Measurements from ENCODE around the gene REC114. TPM values are rescaled to one million over a fixed set of nuclear protein-coding genes. Genes with fewer than 3 reads are reported as not detected.

The REC114 gene
- total and polyA plus RNA-seq, 2 of the 8 experiments (the other 6 are each of a cell fraction or from before 2014, with no cell fraction given): 0.12 TPM; not detected in 1

GRCh38 chr15:73568564-73569280 is 125.8 kb downstream of the REC114 start:
- H4K20me1 ChIP-seq (replicated peaks in 1 of 2; ENCODE audit: control insufficient read depth in 1 of 2, insufficient read depth in 2 of 2, low read length in 2 of 2): peaks cover 3 to 4% of the 10 kb centered on the region in 2 experiments
- POLR2A ChIA-PET (ENCODE audit: partially characterized antibody): interaction anchor here (0.6 kb wide), 1 partner anchor 12 kb away, joined by 4 read pairs; no protein-coding TSS in a partner anchor
- no peak for TF ChIP-seq SIX5 (IDR thresholded peaks at IDR 0.05; ENCODE audit: low read depth, low read length)
- no peak for TF ChIP-seq RNF2 (IDR thresholded peaks at IDR 0.05; ENCODE audit: borderline replicate concordance, low read depth, low read length, missing control alignments, poor library complexity, severe bottlenecking)
- TF ChIP-seq YY1 (IDR thresholded peaks at IDR 0.05; ENCODE audit: low read depth, low read length): no peak
- no peak for TF ChIP-seq CBX8 (IDR thresholded peaks at IDR 0.05; ENCODE audit: borderline replicate concordance, low read depth, low read length)
- TF ChIP-seq MAX (IDR thresholded peaks at IDR 0.05): no peak
- no peak for TF ChIP-seq EGR1 (IDR thresholded peaks at IDR 0.05; ENCODE audit: borderline replicate concordance, low read depth, low read length)
- TF ChIP-seq BACH1 (IDR thresholded peaks at IDR 0.05; ENCODE audit: low read length): no peak
- TF ChIP-seq GTF2F1 (IDR thresholded peaks at IDR 0.05; ENCODE audit: borderline replicate concordance, low read depth, low read length): no peak
- TF ChIP-seq HDAC2 (IDR thresholded peaks at IDR 0.05; ENCODE audit: borderline replicate concordance in 1 of 2, low read depth in 2 of 2, low read length in 2 of 2): no peak
- TF ChIP-seq SP1 (IDR thresholded peaks at IDR 0.05; ENCODE audit: low read depth, low read length): no peak
- TF ChIP-seq TBP (IDR thresholded peaks at IDR 0.05; ENCODE audit: low read depth, low read length): no peak
- no peak for TF ChIP-seq EP300 (IDR thresholded peaks at IDR 0.05; ENCODE audit: borderline replicate concordance in 1 of 2, low read depth in 2 of 2, low read length in 2 of 2)

More at GRCh38 chr15:73568564-73569280, 125.8 kb downstream of the REC114 start:
- Histone ChIP-seq H3K9ac (replicated peaks in 1 of 4; ENCODE audit: extremely low read depth in 1 of 4, low read depth in 3 of 4, low read length in 3 of 4) (no peak overlapping the region), H3K79me2 (ENCODE audit: control insufficient read depth in 1 of 2, insufficient read depth in 2 of 2, low read length in 2 of 2) (no peaks in the 10 kb centered on the region), H3K18ac (ENCODE audit: extremely low read depth, low read length) (no peak overlapping the region), H3K4me3 (ENCODE audit: extremely low read depth in 1 of 4, insufficient read depth in 2 of 4, low read depth in 3 of 4, low read length in 4 of 4) (no peak overlapping the region), H2BK15ac (ENCODE audit: low read length) (no peak overlapping the region), H3K9me3 (ENCODE audit: insufficient read depth in 2 of 2, low read depth in 1 of 2, low read length in 1 of 2) (no peaks in the 10 kb centered on the region), H2BK120ac (replicated peaks; ENCODE audit: low read depth, low read length) (no peak overlapping the region), H4K5ac (ENCODE audit: insufficient read length, low read depth, low read length) (no peak overlapping the region), H3K4ac (replicated peaks; ENCODE audit: insufficient read length, low read depth, low read length) (no peak overlapping the region), H3K14ac (ENCODE audit: insufficient read length) (no peak overlapping the region), H2BK20ac (ENCODE audit: low read length) (no peak overlapping the region), H3K23ac (ENCODE audit: insufficient read length) (no peak overlapping the region), H3K27ac (ENCODE audit: low read depth, low read length) (no peak overlapping the region), H4K8ac (ENCODE audit: extremely low read depth, insufficient read depth, low read length) (no peak overlapping the region), H3K79me1 (ENCODE audit: low read depth, low read length) (no peaks in the 10 kb centered on the region; the same call in 1 of the 2 replicates), H4K91ac (replicated peaks; ENCODE audit: insufficient read length, low read length) (no peak overlapping the region), H2BK5ac (ENCODE audit: low read depth, low read length) (no peak overlapping the region), H3K4me1 (replicated peaks in 1 of 4; ENCODE audit: control insufficient read depth in 3 of 4, insufficient read depth in 4 of 4, low read length in 3 of 4) (no peaks in the 10 kb centered on the region), H3K4me2 (ENCODE audit: insufficient read depth in 1 of 2, low read depth in 2 of 2, low read length in 2 of 2) (no peak overlapping the region), H2AK5ac (ENCODE audit: low read depth, low read length) (no peak overlapping the region), H2BK12ac (ENCODE audit: low read depth, low read length) (no peak overlapping the region), H3K56ac (replicated peaks; ENCODE audit: insufficient read length, low read depth, low read length) (no peak overlapping the region), H2AFZ (ENCODE audit: low read length) (no peak overlapping the region), H3K36me3 (ENCODE audit: control insufficient read depth in 2 of 4, insufficient read depth in 4 of 4, low read length in 3 of 4) (peaks cover 21 to 64% (median 41%) of the 10 kb centered on the region in 4 experiments), H3K27me3 (replicated peaks in 1 of 4; ENCODE audit: control insufficient read depth in 3 of 4, extremely low read depth in 1 of 4, insufficient read depth in 3 of 4, low read length in 3 of 4) (no peaks in the 10 kb centered on the region), H3K23me2 (ENCODE audit: low read depth, low read length) (no peaks in the 10 kb centered on the region)
- CTCF ChIA-PET (ENCODE audit: partially characterized antibody): interaction anchor here (0.7 to 2.4 kb wide), 11 partner anchors 19 to 263 kb away, joined by 3 to 8 read pairs (median 4); no protein-coding TSS in a partner anchor
- WGBS, 2 experiments (ENCODE audit: extremely low coverage in 1 of 2, insufficient coverage in 1 of 2, insufficient read length in 1 of 2, insufficient replicate concordance in 2 of 2, low coverage in 1 of 2, low lambda C conversion rate in 2 of 2, missing lambda C conversion rate in 1 of 2): 89% methylated on average over 7 of the region's 7 CpGs; no CpG with 5 or more reads in 1 of the 2 experiments
- DNase-seq (ENCODE audit: low read depth in 1 of 2, low spot score in 2 of 2) (no peak), FAIRE-seq (no peak)
